NCI-H146 treated with DMSO at 0.1 percent for 48 hours (cell line): Measurements from ENCODE around the gene SCML1.
A peak's percentile ranks its signal among the peaks of the same experiment; 100 is the strongest.
"Not testable (repeated sequence)": the region's sequence is repeated elsewhere in the genome, so short reads cannot be mapped to it uniquely, and the experiment has no call there.

Experiments used
- DNase-seq: peaks from one replicate; lab custom pipeline; 2025; ENCODE audit not compliant: unreplicated experiment; lab: John Stamatoyannopoulos, UW

Gene SCML1

DNA sequence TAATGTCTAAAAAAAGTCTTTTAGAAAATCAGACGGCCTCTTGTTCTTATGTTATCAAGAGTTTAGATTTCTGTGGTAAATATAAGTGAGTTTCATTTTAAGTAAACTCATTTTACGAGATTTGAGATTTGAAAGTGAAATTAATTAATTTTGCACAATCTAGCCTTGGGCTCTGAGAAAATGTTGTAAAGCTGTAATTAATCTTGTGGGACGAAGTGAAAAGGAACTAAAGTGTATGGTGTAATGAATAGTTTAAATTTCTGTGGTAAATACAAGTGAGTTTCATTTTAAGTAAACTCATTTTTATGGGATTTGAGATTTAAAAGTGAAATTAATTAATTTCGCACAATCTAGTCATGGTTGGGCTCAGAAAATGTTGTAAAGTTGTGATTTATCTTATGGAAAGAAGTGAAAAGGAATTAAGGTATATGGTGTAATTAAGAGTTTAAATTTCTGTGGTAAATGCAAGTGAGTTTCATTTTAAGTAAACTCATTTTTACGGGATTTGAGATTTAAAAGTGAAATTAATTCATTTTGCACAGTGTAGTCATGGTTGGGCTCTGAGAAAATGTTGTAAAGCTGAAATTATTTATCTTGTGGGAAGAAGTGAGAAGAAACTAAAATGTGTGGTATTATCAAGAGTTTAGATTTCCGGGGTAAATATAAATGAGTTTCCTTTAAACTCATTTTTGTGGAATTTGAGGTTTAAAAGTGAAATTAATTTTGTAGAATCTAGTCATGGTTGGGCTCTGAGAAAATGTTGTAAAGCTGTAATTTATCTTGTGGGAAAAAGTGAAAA, 1.6 kb downstream of the SCML1 start:
- DNase-seq = no peak

DNA sequence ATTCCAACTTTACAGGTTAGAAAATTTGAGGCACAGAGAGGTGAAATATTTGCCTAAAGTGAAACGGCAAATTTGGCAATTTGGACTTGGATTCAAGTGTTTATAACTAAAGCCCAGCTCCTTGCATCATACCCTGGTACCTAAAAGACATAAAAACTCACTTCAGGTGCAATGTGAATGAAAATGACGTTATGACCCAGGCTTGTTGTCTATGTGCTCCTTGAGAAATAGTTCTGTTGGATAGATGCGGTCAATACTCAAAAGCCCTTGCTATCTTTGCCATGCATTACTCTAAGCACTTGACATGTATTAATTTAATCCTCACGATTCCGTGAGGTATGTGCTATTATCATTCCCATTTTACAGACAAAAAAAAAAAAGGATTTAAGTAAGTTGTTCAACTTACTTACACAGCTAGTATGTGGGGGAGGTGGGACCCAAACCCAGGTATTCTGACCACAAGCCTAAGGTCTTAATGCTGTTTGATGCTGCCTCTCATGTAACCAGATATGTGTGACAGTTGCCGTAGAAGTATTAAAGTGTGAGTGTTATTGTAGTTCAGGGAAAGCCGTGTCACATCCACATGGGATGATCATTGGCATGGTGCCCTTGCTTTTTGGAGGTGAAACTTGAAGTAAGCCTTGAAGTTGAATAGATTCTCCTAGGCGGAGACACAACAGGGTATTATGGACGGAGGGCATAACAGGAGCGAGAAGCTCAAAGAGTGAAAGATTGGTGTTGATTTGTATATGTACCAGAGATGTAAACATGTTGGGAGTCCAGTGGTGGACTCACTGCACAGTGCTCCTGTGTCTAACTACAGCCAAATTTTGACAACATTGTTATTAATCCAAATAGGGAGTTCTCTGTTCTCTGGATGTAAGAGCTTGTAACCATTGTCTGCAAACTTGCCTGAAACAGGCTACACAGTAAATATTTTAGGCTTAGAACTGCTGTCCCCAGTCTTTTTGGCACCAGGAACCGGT, 3.1 kb downstream of the SCML1 start:
- DNase-seq = no peak

DNA sequence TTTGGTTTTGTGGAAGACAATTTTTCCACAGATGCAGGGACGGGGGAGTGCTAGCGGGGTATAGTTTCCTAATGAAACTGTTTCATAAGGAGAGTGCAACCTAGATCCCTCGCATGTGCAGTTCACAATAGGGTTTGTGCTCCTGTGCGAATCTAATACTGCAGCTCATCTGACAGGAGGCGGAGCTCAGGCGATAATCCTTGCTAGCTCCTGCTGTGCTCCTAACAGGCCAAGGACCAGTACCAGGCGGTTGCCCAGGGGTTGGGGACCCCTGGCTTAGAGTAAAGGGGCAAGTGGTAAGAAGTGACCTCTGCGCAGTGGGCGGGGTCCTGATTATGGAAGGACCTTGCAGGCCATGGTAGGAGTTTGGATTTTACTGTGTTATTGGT, 3.8 kb downstream of the SCML1 start:
- no peak for DNase-seq

GRCh38 chrX:17743913-17744312, 6.6 kb downstream of the SCML1 start:
- no peak for DNase-seq

DNA sequence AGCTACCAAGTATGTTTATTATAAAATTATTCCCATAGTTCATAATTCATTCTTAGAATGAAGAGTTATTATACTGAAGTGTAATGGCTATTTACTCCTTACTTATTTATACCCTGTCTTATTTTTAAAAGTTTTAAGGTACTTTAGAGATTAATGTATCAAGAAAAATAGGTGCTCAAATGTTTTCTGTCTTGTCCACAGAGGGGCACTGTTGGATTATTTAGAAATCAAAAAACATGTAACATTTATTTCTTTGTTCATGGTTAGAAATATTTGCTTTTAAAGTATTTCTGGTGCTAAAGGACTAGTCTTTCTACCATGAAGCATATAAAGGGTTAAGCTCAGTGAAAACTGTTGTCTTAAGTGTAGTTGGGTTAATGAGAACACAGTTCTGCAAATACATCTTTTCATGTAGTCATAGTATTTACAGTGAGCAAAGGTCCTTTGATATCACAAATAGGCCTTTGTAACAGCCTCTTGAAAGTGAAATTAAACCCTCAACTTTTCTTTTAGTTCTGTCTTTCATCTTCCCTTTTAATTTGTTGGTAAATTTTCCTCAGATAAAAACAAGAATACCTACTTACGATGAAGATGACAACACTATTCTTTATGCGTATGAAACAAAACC, 7.7 kb downstream of the SCML1 start:
- DNase-seq = no peak

- no peak for DNase-seq
These were observed 10.4 kb downstream of the SCML1 start for GRCh38 chrX:17747692-17748091.

DNA sequence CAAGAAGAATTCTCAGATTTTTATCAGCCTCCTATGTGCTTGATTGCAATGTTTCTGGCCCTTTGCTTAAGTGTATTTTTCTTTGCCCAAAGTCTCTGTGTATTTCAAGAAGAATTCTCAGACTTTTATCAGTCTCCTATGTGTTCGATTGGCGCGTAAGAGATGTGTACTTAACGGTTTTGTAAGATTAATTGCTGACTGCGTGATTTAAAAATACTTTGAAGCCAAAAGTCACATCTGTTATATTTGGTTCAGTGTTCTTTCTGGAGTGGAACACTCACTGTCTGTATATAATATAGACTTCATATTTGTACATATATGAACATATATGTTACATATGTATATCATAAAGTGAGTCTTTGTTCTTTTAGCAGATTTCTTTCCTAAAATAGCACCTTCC, 11.4 kb downstream of the SCML1 start:
- DNase-seq = no peak

GRCh38 chrX:17750436-17750835, 13.1 kb downstream of the SCML1 start:
- DNase-seq = no peak

DNA sequence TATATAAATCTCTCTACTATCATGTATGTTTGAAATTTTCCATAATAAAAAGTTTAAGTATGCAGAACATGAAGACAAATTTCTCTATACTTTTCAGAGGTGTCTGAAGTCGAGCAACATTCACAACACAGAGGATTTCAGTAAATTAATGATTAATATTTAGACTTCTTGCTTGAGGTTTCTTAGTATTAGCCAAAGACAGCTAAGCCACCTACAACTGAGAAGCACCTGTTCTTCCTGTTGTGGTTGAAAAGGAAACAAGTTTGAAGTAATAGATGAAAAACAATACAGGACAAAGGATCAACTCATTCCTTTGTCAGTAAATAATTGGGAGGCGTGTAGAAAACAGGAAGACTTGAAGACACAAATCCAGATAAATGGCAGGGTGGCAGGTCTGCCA, 21.1 kb downstream of the SCML1 start:
- DNase-seq = no peak

DNA sequence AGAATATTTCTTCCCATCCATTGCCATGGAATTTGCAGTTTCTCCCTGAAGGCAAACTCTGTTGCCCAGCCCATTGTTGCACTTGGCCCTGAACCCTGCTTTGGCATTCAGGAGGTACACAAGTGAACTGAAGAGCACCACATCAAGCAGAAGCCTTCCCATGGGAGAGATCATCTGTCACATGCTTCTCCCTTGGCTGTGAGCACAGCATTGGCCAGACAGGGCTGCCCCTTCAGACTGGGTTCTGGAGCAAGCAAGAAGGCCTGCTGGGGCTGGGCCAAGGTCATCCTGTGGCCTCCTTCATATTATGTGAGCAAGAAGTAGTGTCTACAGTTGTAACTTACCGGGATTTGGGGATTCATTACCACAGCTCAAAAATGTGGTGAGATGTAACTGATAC, 22.7 kb downstream of the SCML1 start:
- no peak for DNase-seq

DNA sequence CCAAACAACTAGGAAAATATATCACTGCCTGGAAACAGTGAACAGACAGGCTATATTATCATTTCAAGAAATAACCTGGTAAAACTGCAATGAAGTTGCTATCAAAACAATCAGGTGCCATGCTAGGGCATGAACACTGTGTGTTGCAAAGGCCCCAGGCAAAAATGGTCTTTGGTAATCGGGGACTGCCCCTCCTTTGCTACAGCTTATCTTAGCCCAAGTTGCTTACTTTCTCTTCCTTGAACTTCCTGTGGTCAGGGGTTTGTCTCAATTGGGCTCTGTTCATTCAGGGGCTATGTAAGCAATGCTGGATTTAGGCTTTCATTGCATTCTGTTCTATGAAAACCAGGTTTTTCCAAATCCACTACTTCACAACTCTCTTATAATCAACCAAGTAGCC, 30.4 kb downstream of the SCML1 start:
- no peak for DNase-seq

- DNase-seq = no peak
These were observed 31.7 kb downstream of the SCML1 start for GRCh38 chrX:17768997-17769396.

- no peak for DNase-seq
These were observed 32.5 kb downstream of the SCML1 start for GRCh38 chrX:17769701-17770269.

DNA sequence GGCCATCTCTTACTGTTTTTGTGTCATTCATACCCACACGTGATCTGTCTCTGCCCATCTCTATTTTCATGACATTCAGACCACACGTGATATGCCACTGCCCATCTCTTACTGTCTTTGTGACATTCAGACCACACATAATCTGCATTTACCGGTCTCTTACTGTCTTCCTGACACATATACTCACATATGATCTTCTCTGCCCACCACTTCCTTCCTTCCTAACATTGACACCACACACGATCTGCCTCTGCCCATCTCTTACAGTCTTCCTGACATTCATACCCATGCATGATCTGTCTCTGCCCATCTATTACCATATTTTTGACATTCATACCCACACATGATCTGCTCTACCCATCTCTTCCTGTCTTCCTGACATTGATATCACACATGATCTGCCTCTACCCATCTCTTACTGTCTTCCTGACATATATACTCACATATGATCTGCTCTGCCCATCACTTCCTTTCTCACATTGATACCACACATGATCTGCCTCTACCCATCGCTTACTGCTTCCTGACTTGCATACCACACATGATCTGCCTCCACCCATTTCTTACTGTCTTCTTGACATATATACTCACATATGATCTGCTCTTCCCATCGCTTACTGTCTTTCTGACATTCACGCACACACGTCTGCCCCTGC, 36.1 kb downstream of the SCML1 start:
- no peak for DNase-seq

GRCh38 chrX:17774053-17774452, 36.8 kb downstream of the SCML1 start:
- DNase-seq = no peak

GRCh38 chrX:17778997-17779396, 41.7 kb downstream of the SCML1 start:
- DNase-seq = no peak

GRCh38 chrX:17779434-17779833, 42.1 kb downstream of the SCML1 start:
- DNase-seq = no peak

- not testable (repeated sequence) for DNase-seq
These were observed 49.5 kb downstream of the SCML1 start for GRCh38 chrX:17786554-17787347.

DNA sequence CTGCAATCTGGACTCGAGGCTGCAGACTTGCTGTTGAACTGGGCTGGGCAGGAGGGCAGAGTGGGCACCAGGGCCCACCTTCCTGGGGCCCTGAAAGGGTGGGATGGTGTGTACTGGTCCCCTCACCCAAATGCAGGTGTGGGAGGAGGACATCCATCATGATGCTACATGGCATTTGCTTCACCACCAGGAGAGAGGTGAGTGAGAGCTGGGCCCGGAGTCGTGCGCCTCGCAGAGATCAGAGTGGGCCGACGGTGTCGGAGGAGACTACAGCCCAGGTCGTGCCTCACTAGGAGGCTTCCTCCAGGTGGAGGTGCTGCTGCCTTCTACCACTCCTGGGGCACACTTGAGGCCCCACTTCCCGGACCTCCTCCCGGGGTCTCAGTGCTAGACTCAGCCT, 50.3 kb downstream of the SCML1 start:
- DNase-seq = no peak

GRCh38 chrX:17788439-17788838, 51.1 kb downstream of the SCML1 start:
- DNase-seq = peak; percentile 6
